ENCODE results near the gene AGR3.

- no peak for TF ChIP-seq CTCF (IDR thresholded peaks at IDR 0.05)
- TF ChIP-seq EZH2 (IDR thresholded peaks at IDR 0.05), result no peak
Measured at GRCh38 chr7:16926861-16927260, 45.1 kb upstream of the AGR3 start.

Data from neural progenitor cell (in vitro differentiated cells).